ENCODE data around the gene SRCAP.

Gene SRCAP

GRCh38 chr16:30766933-30767284, 67.9 kb downstream of the SRCAP start:
- no peak overlapping the region for H3K27ac ChIP-seq
- TF ChIP-seq CTCF (conservative IDR thresholded peaks at IDR 0.05): no peak

GRCh38 chr16:30767767-30768465, 68.9 kb downstream of the SRCAP start:
- no peak overlapping the region for H3K27ac ChIP-seq
- no peak for TF ChIP-seq CTCF (conservative IDR thresholded peaks at IDR 0.05)

- no peak for TF ChIP-seq CTCF (conservative IDR thresholded peaks at IDR 0.05)
- H3K27ac ChIP-seq: no peak overlapping the region
Measured at GRCh38 chr16:30768583-30769181, 69.7 kb downstream of the SRCAP start.

GRCh38 chr16:30769379-30770089, 70.6 kb downstream of the SRCAP start:
- no peak overlapping the region for H3K27ac ChIP-seq
- no peak for TF ChIP-seq CTCF (conservative IDR thresholded peaks at IDR 0.05)

- no peak overlapping the region for H3K27ac ChIP-seq
- TF ChIP-seq CTCF (conservative IDR thresholded peaks at IDR 0.05): no peak
Measured at GRCh38 chr16:30771726-30772125, 72.8 kb downstream of the SRCAP start.

GRCh38 chr16:30773826-30774225, 74.9 kb downstream of the SRCAP start:
- TF ChIP-seq CTCF (conservative IDR thresholded peaks at IDR 0.05): no peak
- H3K27ac ChIP-seq: no peak overlapping the region

- H3K27ac ChIP-seq: peak overlapping the region; percentile 91
- no peak for TF ChIP-seq CTCF (conservative IDR thresholded peaks at IDR 0.05)
Measured at GRCh38 chr16:30774367-30775130, 75.6 kb downstream of the SRCAP start.
